ENCODE measurements around the gene PCDHB5.
"Not testable (repeated sequence)": the region's sequence is repeated elsewhere in the genome, so short reads cannot be mapped to it uniquely, and the experiment has no call there.

GRCh38 chr5:141102471-141102870 lies 32.5 kb upstream of the PCDHB5 start:
- TF ChIP-seq, protein P1, sequence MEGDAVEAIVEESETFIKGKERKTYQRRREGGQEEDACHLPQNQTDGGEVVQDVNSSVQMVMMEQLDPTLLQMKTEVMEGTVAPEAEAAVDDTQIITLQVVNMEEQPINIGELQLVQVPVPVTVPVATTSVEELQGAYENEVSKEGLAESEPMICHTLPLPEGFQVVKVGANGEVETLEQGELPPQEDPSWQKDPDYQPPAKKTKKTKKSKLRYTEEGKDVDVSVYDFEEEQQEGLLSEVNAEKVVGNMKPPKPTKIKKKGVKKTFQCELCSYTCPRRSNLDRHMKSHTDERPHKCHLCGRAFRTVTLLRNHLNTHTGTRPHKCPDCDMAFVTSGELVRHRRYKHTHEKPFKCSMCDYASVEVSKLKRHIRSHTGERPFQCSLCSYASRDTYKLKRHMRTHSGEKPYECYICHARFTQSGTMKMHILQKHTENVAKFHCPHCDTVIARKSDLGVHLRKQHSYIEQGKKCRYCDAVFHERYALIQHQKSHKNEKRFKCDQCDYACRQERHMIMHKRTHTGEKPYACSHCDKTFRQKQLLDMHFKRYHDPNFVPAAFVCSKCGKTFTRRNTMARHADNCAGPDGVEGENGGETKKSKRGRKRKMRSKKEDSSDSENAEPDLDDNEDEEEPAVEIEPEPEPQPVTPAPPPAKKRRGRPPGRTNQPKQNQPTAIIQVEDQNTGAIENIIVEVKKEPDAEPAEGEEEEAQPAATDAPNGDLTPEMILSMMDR (IDR thresholded peaks at IDR 0.05; ENCODE audit: insufficient read depth, low read depth, low read length), result not testable (repeated sequence)
- TF ChIP-seq EZH2 (IDR thresholded peaks at IDR 0.05; ENCODE audit: insufficient read depth, low read length), result not testable (repeated sequence)
